Stimulated activated CD8-positive, alpha-beta memory T cell treated with anti-CD3 and anti-CD28 coated beads, Interleukin-15, amount 100 ng/mL, for 4 hours (primary cell): Measurements from ENCODE around the gene TTC21B.

ENCODE experiments used
- DNase-seq, 2 donors: peaks; one replicate each; pipeline ENCODE4 v3.0.0-alpha.2; 2020; ENCODE audit warnings: low read depth in 2 of 2

TTC21B gene

DNA sequence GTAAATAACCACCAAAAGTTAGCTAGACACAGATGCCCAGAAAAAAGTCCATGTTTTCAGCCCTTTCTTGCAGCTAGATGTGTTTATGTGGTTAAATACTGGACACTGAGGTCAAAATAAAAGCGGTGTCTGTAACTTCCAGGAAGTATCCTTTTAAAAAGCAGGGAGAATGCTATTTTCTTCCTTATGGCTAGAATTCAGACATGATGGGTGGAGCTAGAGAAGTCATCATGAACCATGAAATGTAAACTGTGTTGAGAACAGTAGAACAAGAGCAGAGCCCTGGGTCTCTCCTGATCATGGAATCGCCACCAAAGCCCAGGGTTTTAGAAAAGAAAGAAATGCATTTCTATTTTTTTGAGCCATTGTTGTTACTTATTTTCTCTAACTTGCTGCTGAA is 118.2 kb downstream of the TTC21B start:
- no peak for DNase-seq

DNA sequence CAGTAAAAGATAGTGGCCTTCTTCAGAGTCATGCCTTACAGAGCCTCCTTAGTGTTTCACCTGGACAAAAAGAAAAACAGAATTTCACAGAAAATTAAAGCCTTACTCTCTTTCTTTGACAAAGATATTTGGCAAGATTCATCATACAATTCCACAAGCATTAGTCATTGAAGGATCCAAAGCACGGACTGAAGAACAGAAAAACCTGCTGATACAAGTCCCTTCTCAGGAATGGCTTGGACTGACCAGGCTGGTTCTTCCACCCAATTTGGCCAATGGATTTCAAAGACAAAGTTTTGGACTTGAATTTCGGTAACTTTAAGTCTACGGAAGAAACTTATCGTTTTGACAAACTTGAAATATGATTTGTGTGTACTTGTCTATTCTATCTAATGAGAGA is 120.4 kb downstream of the TTC21B start:
- no peak for DNase-seq

DNA sequence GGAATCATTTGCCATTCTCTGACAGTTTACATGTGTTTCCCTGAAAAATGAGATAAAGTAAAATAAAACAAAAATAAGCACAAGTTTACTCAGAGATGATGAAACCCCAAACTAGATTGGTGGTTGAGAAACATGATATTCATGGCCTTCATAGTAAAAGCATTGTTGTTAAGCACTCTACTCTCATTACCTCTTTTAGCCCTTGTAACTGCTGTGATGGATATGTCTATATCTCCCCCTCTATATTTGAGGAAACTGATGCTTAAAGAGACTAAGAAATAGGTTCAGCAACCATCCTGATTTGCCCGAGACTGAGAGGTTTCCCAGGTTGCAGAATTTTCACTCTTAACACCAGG is 125.7 kb downstream of the TTC21B start:
- DNase-seq = no peak

DNA sequence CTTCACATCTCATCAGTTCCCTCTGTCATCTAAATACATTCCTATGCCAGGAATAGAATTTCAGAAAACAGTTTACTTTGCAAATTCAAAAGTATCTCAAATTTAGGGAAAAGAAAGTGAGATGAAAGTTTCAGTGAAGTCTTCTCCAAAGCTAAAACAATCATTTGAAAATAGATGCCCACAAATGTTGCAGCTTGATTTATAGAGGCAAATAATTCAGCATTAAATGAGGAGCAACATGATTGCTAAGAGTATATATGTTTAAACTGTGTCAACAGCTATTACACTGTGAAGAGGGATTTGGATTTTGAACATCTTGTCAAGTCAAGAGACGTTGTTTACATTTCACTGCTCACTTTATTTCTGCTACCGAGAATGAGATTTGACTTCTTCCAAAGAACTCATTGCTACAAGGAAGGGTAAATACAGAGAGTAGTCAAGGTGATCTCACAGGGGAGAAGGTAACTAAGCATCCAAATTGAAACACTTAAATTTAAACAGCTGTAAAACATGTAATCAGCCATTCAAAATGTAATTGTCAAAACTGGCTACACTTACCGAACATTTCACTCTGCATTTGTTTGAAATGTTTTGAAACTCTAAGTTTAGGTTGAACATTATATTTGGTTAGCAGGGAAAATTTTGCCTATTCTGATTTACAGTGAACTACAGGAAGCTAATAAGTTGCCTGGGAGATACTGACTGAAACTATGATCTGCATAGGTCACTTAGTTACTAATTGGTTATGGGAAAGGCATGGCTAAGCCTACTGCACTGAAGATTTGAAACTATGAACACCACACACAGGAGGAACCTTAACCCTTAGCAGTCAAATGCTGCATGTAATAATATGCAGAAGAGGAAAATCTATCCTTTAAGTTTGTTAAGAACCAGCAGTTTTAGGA is 126.3 kb downstream of the TTC21B start:
- DNase-seq = no peak

DNA sequence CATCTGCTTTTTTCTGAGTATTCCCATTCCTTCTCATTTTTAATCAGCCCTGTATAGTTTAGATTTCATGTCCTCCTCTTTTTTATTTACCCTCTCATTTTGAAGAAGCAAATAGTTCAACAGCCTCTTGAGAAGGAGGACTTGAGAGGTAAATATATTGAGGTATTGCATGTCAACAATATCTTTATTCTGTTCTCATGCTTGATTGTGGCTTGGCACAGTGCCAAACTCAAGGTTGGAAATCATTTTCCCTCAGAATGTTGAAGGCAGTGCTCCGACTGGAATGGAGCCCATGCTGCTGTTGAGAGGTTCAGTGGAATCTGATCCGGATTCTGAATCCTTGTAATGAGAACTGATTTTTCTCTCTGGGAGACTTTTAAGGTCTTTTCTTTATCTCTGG is 128.5 kb downstream of the TTC21B start:
- DNase-seq = no peak
